ENCODE results near the gene NUFIP1. TPM values are rescaled to one million over a fixed set of nuclear protein-coding genes. Genes with fewer than 3 reads are reported as not detected.

The NUFIP1 gene
- total RNA-seq (2014; rRNA removed; shearing (Covaris generic)) (7.7 and 8.7 TPM in 2 replicates), polyA plus RNA-seq (2016; fragmentation: Nextera tagmentation; extraction: Ambion mirVana) (22.0 and 23.9 TPM in 2 replicates)
- long read RNA-seq, transcript NUFIP1-201 (10 exons, 3,492 nt) = major isoform, 11 of 30 reads
- long read RNA-seq, partial matches to known transcripts = 19 of 30 reads
- long read RNA-seq, other reads (novel, unspliced or antisense) = 0 of 30 reads

GRCh38 chr13:44989071-44989889, at the start of gene NUFIP1, which contains the start of gene GPALPP1:
TSS of gene NUFIP1 (minus strand) at chr13:44989471. CDS start at chr13:44989436, 35 bp downstream.
TSS of gene GPALPP1 (plus strand) at chr13:44989538. CDS start at chr13:44989655, 117 bp downstream.
- H3K79me2 ChIP-seq (replicated peaks; ENCODE audit: insufficient read depth) = peaks cover 93% of the 10 kb centered on the region
- H2AFZ ChIP-seq = peak within 1 kb of the TSS; percentile 99
- peaks cover 26% of the 10 kb centered on the region for H3K36me3 Mint-ChIP-seq (ENCODE audit: low read depth)
- H3K27ac ChIP-seq (ENCODE audit: low read depth) = peak within 1 kb of the TSS; percentile 91
- peaks cover 19% of the 10 kb centered on the region for H3K4me1 ChIP-seq (ENCODE audit: insufficient read depth)
- TF ChIP-seq CTCF (conservative IDR thresholded peaks at IDR 0.05; ENCODE audit: low read depth in 2 of 2) (no peak), POLR2AphosphoS5 (IDR thresholded peaks at IDR 0.05; ENCODE audit: low read depth) (peak; percentile 87), ETS1 (IDR thresholded peaks at IDR 0.05) (peak; percentile 76), CREB1 (CRISPR knock-in tag; IDR thresholded peaks at IDR 0.05; ENCODE audit: low read depth) (peak; percentile 98)
- peaks cover 9% of the 10 kb centered on the region for H3K4me1 Mint-ChIP-seq
- H4K20me1 ChIP-seq (replicated peaks; ENCODE audit: insufficient read depth) = peaks cover 16% of the 10 kb centered on the region
- no peaks in the 10 kb centered on the region for H3K9me2 ChIP-seq (ENCODE audit: insufficient read depth)
- DNase-seq (ENCODE audit: low spot score) = peak; percentile 99
- no peaks in the 10 kb centered on the region for H3F3A ChIP-seq (replicated peaks; ENCODE audit: low read depth)
- H3K27ac Mint-ChIP-seq = peak within 1 kb of the TSS; percentile 99
- peaks cover 12% of the 10 kb centered on the region; the same call in 1 of the 2 replicates for H3K36me3 ChIP-seq (ENCODE audit: insufficient read depth)
- peak; percentile 97 for ATAC-seq
- H3K27me3 ChIP-seq (ENCODE audit: insufficient read depth) = no peaks in the 10 kb centered on the region
- peak within 1 kb of the TSS; percentile 84 for H3K4me3 ChIP-seq
- H3K9me3 Mint-ChIP-seq = no peaks in the 10 kb centered on the region
- H3K4me2 ChIP-seq = peak within 1 kb of the TSS; percentile 90
- peaks cover 3% of the 10 kb centered on the region for H3K27me3 Mint-ChIP-seq (ENCODE audit: insufficient read depth, low read depth, poor library complexity)
- H3K4me3 Mint-ChIP-seq = peak within 1 kb of the TSS; percentile 100

GRCh38 chr13:45036206-45036605, 46.9 kb upstream of the NUFIP1 start:
- no peaks in the 10 kb centered on the region for H3K79me2 ChIP-seq (replicated peaks; ENCODE audit: insufficient read depth)
- Mint-ChIP-seq H3K4me1 (peaks cover 3% of the 10 kb centered on the region; the same call in 1 of the 3 replicates), H3K36me3 (ENCODE audit: low read depth) (0 out of 3 replicates have a peak, but pooled peaks cover 4% of the 10 kb centered on the region), H3K27me3 (ENCODE audit: insufficient read depth, low read depth, poor library complexity) (no peaks in the 10 kb centered on the region), H3K9me3 (no peaks in the 10 kb centered on the region), H3K4me3 (no peak overlapping the region), H3K27ac (no peak overlapping the region)
- no peaks in the 10 kb centered on the region for H3K36me3 ChIP-seq (ENCODE audit: insufficient read depth)
- no peak overlapping the region for H3K4me2 ChIP-seq
- no peaks in the 10 kb centered on the region for H3F3A ChIP-seq (replicated peaks; ENCODE audit: low read depth)
- H3K4me3 ChIP-seq = no peak overlapping the region
- H3K9me2 ChIP-seq (ENCODE audit: insufficient read depth) = no peaks in the 10 kb centered on the region; the same call in 1 of the 2 replicates
- ATAC-seq (no peak), DNase-seq (ENCODE audit: low spot score) (peak; percentile 9)
- no peak overlapping the region for H3K27ac ChIP-seq (ENCODE audit: low read depth)
- H3K4me1 ChIP-seq (ENCODE audit: insufficient read depth) = no peaks in the 10 kb centered on the region
- no peak overlapping the region for H2AFZ ChIP-seq
- no peaks in the 10 kb centered on the region for H4K20me1 ChIP-seq (replicated peaks; ENCODE audit: insufficient read depth)
- no peaks in the 10 kb centered on the region for H3K27me3 ChIP-seq (ENCODE audit: insufficient read depth)
- no peak for TF ChIP-seq NANOG (IDR thresholded peaks at IDR 0.05; ENCODE audit: borderline replicate concordance)
- no peak for TF ChIP-seq EZH2 (IDR thresholded peaks at IDR 0.05; ENCODE audit: low read depth, unreplicated experiment)
- TF ChIP-seq ZNF331 (CRISPR knock-in tag; IDR thresholded peaks at IDR 0.05; ENCODE audit: low read depth) = no peak
- no peak for TF ChIP-seq JUNB (IDR thresholded peaks at IDR 0.05; ENCODE audit: unreplicated experiment)
- no peak for TF ChIP-seq CTCF (conservative IDR thresholded peaks at IDR 0.05; ENCODE audit: low read depth in 2 of 2)
